Retinal pigment epithelial cell (primary cell): ENCODE results near the gene GMFB.

Experiments
- DNase-seq: peaks from one replicate; pipeline ENCODE4 v3.0.0-alpha.2; 2010; ENCODE audit warnings: low read depth
- H3K4me3 ChIP-seq: 2 replicates; pipeline ENCODE4 v1.5.1; 2011; ENCODE audit warnings: mild to moderate bottlenecking, low read length, control low read depth, moderate library complexity
- TF ChIP-seq, protein P1 (sequence below): conservative IDR thresholded peaks from 2 replicates; pipeline ENCODE4 v1.5.1; 2011; ENCODE audit warnings: low read depth, low read length, control low read depth, inconsistent platforms

The GMFB gene

DNA sequence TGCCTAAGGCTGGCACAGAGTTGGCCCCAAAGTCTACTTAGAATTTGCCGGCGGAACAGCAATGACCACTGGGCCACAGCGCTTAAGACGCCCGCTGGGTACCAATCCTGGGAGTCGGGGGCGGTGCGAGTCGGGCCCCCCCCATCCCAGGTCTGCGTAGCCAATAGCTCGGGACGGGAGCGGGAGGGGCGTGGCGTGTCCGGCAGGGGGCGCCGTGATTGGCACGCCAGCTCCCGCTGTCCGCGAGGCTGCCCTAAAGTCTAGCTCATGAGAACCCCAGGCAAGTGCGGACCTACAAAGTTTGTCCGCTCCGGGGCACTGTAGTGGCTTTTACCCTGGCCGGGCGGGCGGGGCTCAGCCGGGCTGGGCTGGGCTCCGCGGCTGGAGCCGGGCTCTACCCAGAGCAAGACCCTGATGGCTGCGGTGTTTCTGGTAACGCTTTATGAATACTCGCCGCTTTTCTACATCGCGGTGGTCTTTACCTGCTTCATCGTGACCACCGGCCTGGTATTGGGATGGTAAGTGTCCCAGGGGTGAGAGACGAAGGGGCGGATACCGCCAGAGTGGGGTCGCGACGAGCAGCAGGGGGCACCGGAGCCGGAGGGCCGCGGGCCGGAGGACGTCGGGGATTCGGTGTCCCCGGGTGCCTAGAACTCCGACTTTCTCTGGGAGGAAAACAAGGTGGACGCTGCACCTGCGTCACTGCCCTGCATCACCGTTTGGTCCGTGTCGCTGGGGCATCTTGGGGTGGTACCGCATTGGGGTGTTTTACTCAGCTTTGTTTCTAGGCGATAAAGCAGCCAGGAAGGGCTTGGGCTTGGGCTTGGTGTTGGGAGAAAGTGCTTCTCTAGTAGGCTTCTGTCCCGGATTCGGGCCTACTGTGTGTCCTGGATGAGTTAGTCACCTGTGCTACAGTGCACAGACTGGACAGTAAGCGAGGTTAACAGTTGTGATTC is 21.0 kb upstream of the GMFB start, which contains the start of gene CGRRF1:
Gene CGRRF1 (plus strand): TSS at position 361 of the 956 bp plus-strand sequence. CDS start 54 bp downstream, at position 415.
- peak; percentile 95 for DNase-seq
- H3K4me3 ChIP-seq: peak within 1 kb of the TSS; percentile 91
- TF ChIP-seq, protein P1, sequence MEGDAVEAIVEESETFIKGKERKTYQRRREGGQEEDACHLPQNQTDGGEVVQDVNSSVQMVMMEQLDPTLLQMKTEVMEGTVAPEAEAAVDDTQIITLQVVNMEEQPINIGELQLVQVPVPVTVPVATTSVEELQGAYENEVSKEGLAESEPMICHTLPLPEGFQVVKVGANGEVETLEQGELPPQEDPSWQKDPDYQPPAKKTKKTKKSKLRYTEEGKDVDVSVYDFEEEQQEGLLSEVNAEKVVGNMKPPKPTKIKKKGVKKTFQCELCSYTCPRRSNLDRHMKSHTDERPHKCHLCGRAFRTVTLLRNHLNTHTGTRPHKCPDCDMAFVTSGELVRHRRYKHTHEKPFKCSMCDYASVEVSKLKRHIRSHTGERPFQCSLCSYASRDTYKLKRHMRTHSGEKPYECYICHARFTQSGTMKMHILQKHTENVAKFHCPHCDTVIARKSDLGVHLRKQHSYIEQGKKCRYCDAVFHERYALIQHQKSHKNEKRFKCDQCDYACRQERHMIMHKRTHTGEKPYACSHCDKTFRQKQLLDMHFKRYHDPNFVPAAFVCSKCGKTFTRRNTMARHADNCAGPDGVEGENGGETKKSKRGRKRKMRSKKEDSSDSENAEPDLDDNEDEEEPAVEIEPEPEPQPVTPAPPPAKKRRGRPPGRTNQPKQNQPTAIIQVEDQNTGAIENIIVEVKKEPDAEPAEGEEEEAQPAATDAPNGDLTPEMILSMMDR: peak; percentile 33

DNA sequence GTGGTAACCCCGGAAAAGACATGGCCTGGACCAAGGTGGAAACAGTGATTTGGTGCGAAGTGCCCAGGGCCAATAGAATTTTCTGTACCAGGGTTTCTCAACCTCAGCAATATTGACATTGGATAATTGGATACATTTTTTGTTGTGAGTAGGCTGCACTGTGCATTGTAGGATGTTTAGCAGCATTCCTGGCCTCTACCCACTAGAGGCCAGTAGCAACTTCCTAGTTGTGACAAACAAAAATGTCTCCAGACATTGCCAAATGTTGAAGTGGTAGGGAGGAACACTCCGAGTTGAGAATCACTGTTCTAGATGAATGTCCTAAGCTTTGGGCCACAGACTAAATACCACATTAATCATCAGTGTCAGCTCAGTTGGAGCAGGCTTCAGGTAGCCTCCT is 14.7 kb upstream of the GMFB start:
- DNase-seq: peak; percentile 2
- TF ChIP-seq, protein P1: peak; percentile 52
- H3K4me3 ChIP-seq: no peak overlapping the region

DNA sequence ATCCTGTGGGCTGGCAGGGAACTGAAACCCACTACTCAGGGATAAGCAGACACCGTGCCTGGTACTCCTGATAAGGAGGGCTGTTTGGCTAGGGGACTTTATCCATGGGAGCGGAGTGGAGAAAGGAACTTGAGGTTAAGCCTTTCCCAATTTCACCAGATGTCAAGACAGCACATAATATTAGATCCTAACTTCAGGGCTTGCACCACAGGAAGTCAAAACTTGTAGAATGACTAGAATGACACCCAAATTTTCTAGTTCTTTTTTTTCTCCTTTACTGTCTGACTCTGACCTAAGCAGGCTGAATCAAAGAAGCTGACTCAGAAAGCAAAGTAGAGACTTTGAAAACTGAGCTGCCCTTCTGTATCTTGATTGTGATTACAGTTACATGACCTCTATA is 13.8 kb upstream of the GMFB start:
- H3K4me3 ChIP-seq: no peak overlapping the region
- DNase-seq: peak; percentile 26
- TF ChIP-seq, protein P1: no peak

DNA sequence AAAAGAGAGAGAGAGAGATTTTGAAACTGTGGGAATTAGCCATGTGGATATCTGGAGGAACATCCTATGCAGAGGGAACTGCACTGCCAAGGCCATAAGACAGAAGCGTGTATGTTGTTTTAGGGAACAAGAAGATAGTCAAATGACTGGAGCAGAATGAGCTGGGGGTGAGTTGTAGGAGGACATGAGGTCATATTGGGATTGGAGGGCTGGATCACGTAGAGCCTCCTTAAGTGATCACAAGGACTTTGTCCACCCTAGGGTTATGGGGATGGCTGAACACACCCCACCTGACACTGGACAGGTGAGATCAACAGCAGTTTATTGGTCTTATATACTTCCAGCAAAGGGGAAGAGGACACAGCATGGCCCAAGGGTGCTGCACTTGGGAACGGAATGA is 12.7 kb upstream of the GMFB start:
- TF ChIP-seq, protein P1: no peak
- no peak overlapping the region for H3K4me3 ChIP-seq
- DNase-seq: no peak

DNA sequence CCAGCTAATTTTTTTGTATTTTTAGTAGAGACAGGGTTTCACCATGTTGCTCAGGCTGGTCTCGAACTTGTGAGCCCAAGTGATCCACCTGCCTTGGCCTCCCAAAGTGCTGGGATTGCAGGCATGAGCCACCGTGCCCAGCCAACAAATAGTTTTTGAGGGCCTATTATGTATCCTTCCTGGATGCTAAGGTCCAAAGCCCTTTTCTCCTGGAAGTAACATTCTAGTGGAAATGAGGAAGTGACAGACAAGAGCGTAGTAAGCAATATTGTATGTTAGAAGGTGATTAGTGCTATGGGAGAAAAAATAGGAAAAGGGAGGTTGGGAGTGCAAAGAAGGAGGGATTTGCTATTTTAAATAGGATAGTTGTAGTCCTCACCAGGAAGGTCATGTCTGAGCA is 12.0 kb upstream of the GMFB start:
- no peak overlapping the region for H3K4me3 ChIP-seq
- TF ChIP-seq, protein P1: no peak
- no peak for DNase-seq

DNA sequence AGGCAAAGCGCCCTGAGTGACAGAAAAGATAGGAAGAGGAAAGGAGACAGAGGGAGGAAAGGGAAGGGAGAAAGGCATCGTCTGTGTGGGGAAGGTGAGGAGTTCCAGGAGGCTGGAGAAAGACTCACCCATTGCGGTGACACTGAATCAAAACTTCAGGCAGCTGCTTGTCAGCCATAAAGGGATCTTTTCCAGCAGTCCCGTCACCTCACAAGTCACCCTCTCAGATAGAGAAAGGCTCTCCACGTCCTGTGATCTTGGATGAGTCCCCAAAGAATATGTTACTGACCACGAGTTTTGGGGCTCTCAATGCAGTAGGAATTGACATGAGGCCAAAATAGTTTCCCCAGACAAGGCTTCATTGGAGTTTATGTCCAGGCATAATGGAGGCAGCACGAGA is 9.8 kb upstream of the GMFB start:
- TF ChIP-seq, protein P1: no peak
- H3K4me3 ChIP-seq: no peak overlapping the region
- DNase-seq: no peak

DNA sequence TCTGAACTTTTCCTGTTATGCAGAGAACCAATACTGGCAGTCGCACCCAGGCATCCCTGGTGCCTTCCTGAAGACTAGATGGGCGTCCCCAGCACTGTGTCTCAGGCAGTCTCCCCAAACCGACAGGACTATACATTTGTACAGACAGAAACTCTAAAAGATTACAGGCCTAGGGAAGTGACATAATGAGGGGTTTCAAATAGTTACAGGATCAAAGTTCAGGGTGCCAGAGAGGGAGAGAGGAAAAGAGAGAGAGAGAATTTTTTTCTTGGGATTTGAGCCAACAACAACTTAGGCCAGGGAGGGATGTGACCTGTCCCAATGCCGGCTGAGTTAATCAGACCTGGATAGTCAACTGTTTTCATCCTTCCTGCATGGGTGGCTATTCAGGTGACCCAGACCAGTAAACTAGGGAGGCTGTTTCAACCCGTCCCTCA is 9.3 kb upstream of the GMFB start:
- H3K4me3 ChIP-seq: no peak overlapping the region
- no peak for DNase-seq
- TF ChIP-seq, protein P1: no peak
